ENCODE data around the gene PLEKHM1.
"Not testable (repeated sequence)": the region's sequence is repeated elsewhere in the genome, so short reads cannot be mapped to it uniquely, and the experiment has no call there.

Gene PLEKHM1

DNA sequence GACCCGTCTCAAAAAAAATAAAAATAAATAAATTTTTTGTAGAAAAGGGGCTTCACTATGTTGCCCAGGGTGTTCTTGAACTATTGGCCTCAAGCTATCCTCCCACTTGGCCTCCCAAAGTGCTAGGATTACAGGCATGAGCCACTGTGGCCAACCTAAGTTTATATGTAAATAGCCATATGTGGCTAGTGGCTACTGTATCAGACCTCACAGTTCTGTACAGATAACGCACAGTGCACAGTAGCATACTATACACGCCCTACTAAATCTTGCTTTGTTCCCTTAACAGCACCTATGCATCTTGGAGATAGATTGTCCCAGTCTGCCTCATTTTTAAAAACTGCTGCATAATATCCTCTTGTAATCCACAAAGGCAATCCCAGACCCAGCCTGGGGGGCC is 8.7 kb upstream of the PLEKHM1 start:
- H3K36me3 ChIP-seq (ENCODE audit: insufficient read depth, low read length); H3K4me2 ChIP-seq (ENCODE audit: low read depth, low read length, poor library complexity, severe bottlenecking); H3K9me3 ChIP-seq (ENCODE audit: insufficient read depth, low read depth, low read length); H3K4me1 ChIP-seq (ENCODE audit: insufficient read depth, low read length, poor library complexity, severe bottlenecking); H4K20me1 ChIP-seq (ENCODE audit: insufficient read depth, low read length, poor library complexity, severe bottlenecking); H3F3A ChIP-seq (ENCODE audit: low read depth); H2AFZ ChIP-seq (ENCODE audit: low read length); H3K9ac ChIP-seq (ENCODE audit: low read depth, low read length, poor library complexity, severe bottlenecking); H3K27me3 ChIP-seq (ENCODE audit: insufficient read depth, low read length, poor library complexity, severe bottlenecking); H3K79me2 ChIP-seq (ENCODE audit: insufficient read depth, low read length); H3K9me2 ChIP-seq (replicated peaks; ENCODE audit: low read depth, low read length); H3K4me3 ChIP-seq (ENCODE audit: low read length, poor library complexity, severe bottlenecking): not testable (repeated sequence)

GRCh38 chr17:45498377-45498776 is 7.9 kb upstream of the PLEKHM1 start:
- H3K9me2 ChIP-seq (replicated peaks; ENCODE audit: low read depth, low read length); H3K4me2 ChIP-seq (ENCODE audit: low read depth, low read length, poor library complexity, severe bottlenecking); H3F3A ChIP-seq (ENCODE audit: low read depth); H4K20me1 ChIP-seq (ENCODE audit: insufficient read depth, low read length, poor library complexity, severe bottlenecking); H3K36me3 ChIP-seq (ENCODE audit: insufficient read depth, low read length); H3K9me3 ChIP-seq (ENCODE audit: insufficient read depth, low read depth, low read length); H3K9ac ChIP-seq (ENCODE audit: low read depth, low read length, poor library complexity, severe bottlenecking); H3K79me2 ChIP-seq (ENCODE audit: insufficient read depth, low read length); H2AFZ ChIP-seq (ENCODE audit: low read length); H3K4me1 ChIP-seq (ENCODE audit: insufficient read depth, low read length, poor library complexity, severe bottlenecking); H3K4me3 ChIP-seq (ENCODE audit: low read length, poor library complexity, severe bottlenecking); H3K27me3 ChIP-seq (ENCODE audit: insufficient read depth, low read length, poor library complexity, severe bottlenecking): not testable (repeated sequence)

DNA sequence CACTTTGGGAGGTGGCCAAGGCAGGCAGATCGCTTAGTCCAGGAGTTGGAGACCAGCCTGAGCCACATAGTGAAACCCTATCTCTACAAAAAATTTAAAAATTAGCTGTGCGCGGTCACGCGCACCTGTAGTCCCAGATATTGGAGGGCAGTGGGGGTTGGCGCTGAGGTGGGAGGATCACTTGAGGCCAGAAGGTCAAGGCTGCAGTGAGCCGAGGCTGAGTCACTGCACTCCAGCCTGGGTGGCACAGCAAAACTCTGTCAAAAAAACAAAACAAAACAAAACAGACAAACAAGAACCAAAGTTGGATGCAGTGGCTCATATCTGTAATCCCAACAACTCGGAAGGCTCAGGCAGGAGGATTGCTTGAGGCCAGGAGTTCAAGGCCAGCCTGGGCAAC is 6.9 kb upstream of the PLEKHM1 start:
- not testable (repeated sequence) for H3K9ac ChIP-seq (ENCODE audit: low read depth, low read length, poor library complexity, severe bottlenecking)

GRCh38 chr17:45496507-45496906 is 6.0 kb upstream of the PLEKHM1 start:
- H3K4me1 ChIP-seq (ENCODE audit: insufficient read depth, low read length, poor library complexity, severe bottlenecking); H3K4me2 ChIP-seq (ENCODE audit: low read depth, low read length, poor library complexity, severe bottlenecking); H2AFZ ChIP-seq (ENCODE audit: low read length); H4K20me1 ChIP-seq (ENCODE audit: insufficient read depth, low read length, poor library complexity, severe bottlenecking); H3K27me3 ChIP-seq (ENCODE audit: insufficient read depth, low read length, poor library complexity, severe bottlenecking); H3K9me3 ChIP-seq (ENCODE audit: insufficient read depth, low read depth, low read length); H3F3A ChIP-seq (ENCODE audit: low read depth); H3K79me2 ChIP-seq (ENCODE audit: insufficient read depth, low read length); H3K9me2 ChIP-seq (replicated peaks; ENCODE audit: low read depth, low read length); H3K9ac ChIP-seq (ENCODE audit: low read depth, low read length, poor library complexity, severe bottlenecking); H3K4me3 ChIP-seq (ENCODE audit: low read length, poor library complexity, severe bottlenecking); H3K36me3 ChIP-seq (ENCODE audit: insufficient read depth, low read length): not testable (repeated sequence)

More for the DNA sequence above, 6.9 kb upstream of the PLEKHM1 start:
- not testable (repeated sequence) for H3K36me3 ChIP-seq (ENCODE audit: insufficient read depth, low read length); H4K20me1 ChIP-seq (ENCODE audit: insufficient read depth, low read length, poor library complexity, severe bottlenecking); H3K4me3 ChIP-seq (ENCODE audit: low read length, poor library complexity, severe bottlenecking); H2AFZ ChIP-seq (ENCODE audit: low read length); H3K27me3 ChIP-seq (ENCODE audit: insufficient read depth, low read length, poor library complexity, severe bottlenecking); H3K9me3 ChIP-seq (ENCODE audit: insufficient read depth, low read depth, low read length); H3K4me1 ChIP-seq (ENCODE audit: insufficient read depth, low read length, poor library complexity, severe bottlenecking); H3F3A ChIP-seq (ENCODE audit: low read depth); H3K4me2 ChIP-seq (ENCODE audit: low read depth, low read length, poor library complexity, severe bottlenecking); H3K79me2 ChIP-seq (ENCODE audit: insufficient read depth, low read length); H3K9me2 ChIP-seq (replicated peaks; ENCODE audit: low read depth, low read length)

DNA sequence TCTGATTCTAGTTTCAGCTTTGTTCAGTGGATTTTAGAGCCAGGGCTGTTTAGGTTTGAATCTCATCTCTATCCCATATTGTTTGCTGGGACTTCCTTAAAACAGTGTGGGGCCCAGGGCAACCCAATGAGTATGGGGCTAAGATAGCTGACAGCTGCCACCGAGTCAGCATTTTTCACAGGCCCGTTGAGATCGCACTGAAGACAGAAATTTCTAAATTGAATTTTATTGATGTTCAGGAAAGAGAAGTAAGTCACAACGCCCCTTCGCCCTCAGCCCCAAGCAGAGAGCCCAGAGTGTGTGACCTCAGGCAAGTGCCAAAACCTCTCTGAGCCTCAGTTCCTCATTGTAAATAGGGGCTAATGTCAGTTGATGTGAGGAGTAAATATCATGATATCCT is 4.0 kb upstream of the PLEKHM1 start:
- not testable (repeated sequence) for H4K20me1 ChIP-seq (ENCODE audit: insufficient read depth, low read length, poor library complexity, severe bottlenecking); H2AFZ ChIP-seq (ENCODE audit: low read length); H3K9ac ChIP-seq (ENCODE audit: low read depth, low read length, poor library complexity, severe bottlenecking); H3K79me2 ChIP-seq (ENCODE audit: insufficient read depth, low read length); H3K36me3 ChIP-seq (ENCODE audit: insufficient read depth, low read length); H3K4me2 ChIP-seq (ENCODE audit: low read depth, low read length, poor library complexity, severe bottlenecking); H3F3A ChIP-seq (ENCODE audit: low read depth); H3K4me1 ChIP-seq (ENCODE audit: insufficient read depth, low read length, poor library complexity, severe bottlenecking); H3K27me3 ChIP-seq (ENCODE audit: insufficient read depth, low read length, poor library complexity, severe bottlenecking); H3K9me2 ChIP-seq (replicated peaks; ENCODE audit: low read depth, low read length); H3K9me3 ChIP-seq (ENCODE audit: insufficient read depth, low read depth, low read length); H3K4me3 ChIP-seq (ENCODE audit: low read length, poor library complexity, severe bottlenecking)

DNA sequence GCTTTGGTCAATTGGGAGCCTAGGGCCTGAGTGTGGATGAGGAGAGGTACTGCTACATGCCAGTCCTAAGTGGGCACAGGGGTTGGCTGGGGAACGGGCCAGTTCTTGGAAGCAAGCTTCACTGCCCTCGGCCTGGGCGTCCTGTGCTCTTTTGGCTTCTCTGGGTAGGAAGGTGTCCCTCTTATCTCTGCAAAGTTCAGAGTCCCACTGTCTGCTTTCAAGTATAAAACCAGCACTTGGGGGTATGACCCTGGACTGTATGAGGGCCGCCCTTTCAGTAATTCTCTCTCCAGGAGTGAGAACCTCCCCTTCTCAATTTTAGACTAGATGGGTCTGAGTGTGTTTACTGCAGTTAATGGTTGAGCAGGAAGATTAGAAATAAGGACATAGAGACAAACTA is 1.6 kb upstream of the PLEKHM1 start:
- H3K36me3 ChIP-seq (ENCODE audit: insufficient read depth, low read length); H3K27me3 ChIP-seq (ENCODE audit: insufficient read depth, low read length, poor library complexity, severe bottlenecking); H3F3A ChIP-seq (ENCODE audit: low read depth); H2AFZ ChIP-seq (ENCODE audit: low read length); H3K9me2 ChIP-seq (replicated peaks; ENCODE audit: low read depth, low read length); H3K4me2 ChIP-seq (ENCODE audit: low read depth, low read length, poor library complexity, severe bottlenecking); H4K20me1 ChIP-seq (ENCODE audit: insufficient read depth, low read length, poor library complexity, severe bottlenecking); H3K4me3 ChIP-seq (ENCODE audit: low read length, poor library complexity, severe bottlenecking); H3K4me1 ChIP-seq (ENCODE audit: insufficient read depth, low read length, poor library complexity, severe bottlenecking); H3K9me3 ChIP-seq (ENCODE audit: insufficient read depth, low read depth, low read length); H3K9ac ChIP-seq (ENCODE audit: low read depth, low read length, poor library complexity, severe bottlenecking): not testable (repeated sequence)
- peaks cover 23% of the 10 kb centered on the region for H3K79me2 ChIP-seq (ENCODE audit: insufficient read depth, low read length)

DNA sequence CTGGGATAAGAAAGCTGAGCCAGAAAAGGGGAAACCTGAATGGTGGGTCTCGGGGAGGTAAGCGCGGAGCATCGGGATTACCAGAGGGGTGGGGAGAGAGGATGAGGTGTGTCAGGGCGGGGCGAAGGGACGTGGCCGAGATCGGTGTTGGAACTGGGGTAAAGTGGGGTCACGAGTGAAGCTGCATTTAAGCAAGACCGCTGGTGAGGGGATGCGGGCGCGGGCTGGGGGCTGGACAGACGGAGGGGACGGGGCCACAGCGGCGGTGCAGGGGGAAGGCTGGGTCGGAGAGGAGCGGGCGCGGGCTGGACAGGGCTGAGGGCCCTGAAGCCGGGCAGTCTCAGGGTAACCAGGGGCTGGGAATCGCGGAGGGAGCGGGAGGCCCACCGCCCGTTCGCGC is 323 bp downstream of the PLEKHM1 start:
- not testable (repeated sequence) for H4K20me1 ChIP-seq (ENCODE audit: insufficient read depth, low read length, poor library complexity, severe bottlenecking); H3K4me1 ChIP-seq (ENCODE audit: insufficient read depth, low read length, poor library complexity, severe bottlenecking)

DNA sequence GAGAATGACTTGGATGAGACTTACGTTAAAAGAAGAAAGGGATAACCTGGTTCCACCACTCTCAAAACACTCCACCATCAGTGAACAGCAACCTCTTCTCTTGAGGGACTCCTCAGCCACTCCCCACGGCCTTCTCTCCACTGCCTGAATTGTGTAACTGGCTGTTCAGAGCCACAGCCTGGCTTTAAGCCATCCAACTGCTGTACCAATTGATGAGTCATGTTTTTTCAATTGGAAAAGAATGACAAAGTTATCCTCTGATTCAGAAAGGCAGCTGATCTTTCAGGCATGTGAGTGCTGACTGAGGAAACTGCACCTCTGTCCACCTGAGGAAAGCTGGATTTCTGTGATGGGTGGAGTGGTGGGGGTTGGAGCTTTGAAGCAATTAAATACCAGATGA is 2.8 kb downstream of the PLEKHM1 start:
- Histone ChIP-seq H3K4me1 (ENCODE audit: insufficient read depth, low read length, poor library complexity, severe bottlenecking) (peaks cover 10% of the 10 kb centered on the region), H3K79me2 (ENCODE audit: insufficient read depth, low read length) (peaks cover 31% of the 10 kb centered on the region), H3K4me2 (ENCODE audit: low read depth, low read length, poor library complexity, severe bottlenecking) (peak overlapping the region; percentile 34)
- H3K9me2 ChIP-seq (replicated peaks; ENCODE audit: low read depth, low read length); H3F3A ChIP-seq (ENCODE audit: low read depth); H2AFZ ChIP-seq (ENCODE audit: low read length); H3K9me3 ChIP-seq (ENCODE audit: insufficient read depth, low read depth, low read length); H3K27me3 ChIP-seq (ENCODE audit: insufficient read depth, low read length, poor library complexity, severe bottlenecking); H3K36me3 ChIP-seq (ENCODE audit: insufficient read depth, low read length); H3K4me3 ChIP-seq (ENCODE audit: low read length, poor library complexity, severe bottlenecking); H4K20me1 ChIP-seq (ENCODE audit: insufficient read depth, low read length, poor library complexity, severe bottlenecking); H3K9ac ChIP-seq (ENCODE audit: low read depth, low read length, poor library complexity, severe bottlenecking): not testable (repeated sequence)

More for the DNA sequence above, 323 bp downstream of the PLEKHM1 start:
- Histone ChIP-seq H3K9ac (ENCODE audit: low read depth, low read length, poor library complexity, severe bottlenecking) (peak overlapping the region; percentile 76), H3K4me2 (ENCODE audit: low read depth, low read length, poor library complexity, severe bottlenecking) (peak overlapping the region; percentile 89), H3K79me2 (ENCODE audit: insufficient read depth, low read length) (peaks cover 31% of the 10 kb centered on the region), H3K4me3 (ENCODE audit: low read length, poor library complexity, severe bottlenecking) (peak overlapping the region; percentile 88)
- H2AFZ ChIP-seq (ENCODE audit: low read length); H3F3A ChIP-seq (ENCODE audit: low read depth); H3K9me3 ChIP-seq (ENCODE audit: insufficient read depth, low read depth, low read length); H3K27me3 ChIP-seq (ENCODE audit: insufficient read depth, low read length, poor library complexity, severe bottlenecking); H3K9me2 ChIP-seq (replicated peaks; ENCODE audit: low read depth, low read length); H3K36me3 ChIP-seq (ENCODE audit: insufficient read depth, low read length): not testable (repeated sequence)
